ENCODE data around the gene ATP2C2.

DNA sequence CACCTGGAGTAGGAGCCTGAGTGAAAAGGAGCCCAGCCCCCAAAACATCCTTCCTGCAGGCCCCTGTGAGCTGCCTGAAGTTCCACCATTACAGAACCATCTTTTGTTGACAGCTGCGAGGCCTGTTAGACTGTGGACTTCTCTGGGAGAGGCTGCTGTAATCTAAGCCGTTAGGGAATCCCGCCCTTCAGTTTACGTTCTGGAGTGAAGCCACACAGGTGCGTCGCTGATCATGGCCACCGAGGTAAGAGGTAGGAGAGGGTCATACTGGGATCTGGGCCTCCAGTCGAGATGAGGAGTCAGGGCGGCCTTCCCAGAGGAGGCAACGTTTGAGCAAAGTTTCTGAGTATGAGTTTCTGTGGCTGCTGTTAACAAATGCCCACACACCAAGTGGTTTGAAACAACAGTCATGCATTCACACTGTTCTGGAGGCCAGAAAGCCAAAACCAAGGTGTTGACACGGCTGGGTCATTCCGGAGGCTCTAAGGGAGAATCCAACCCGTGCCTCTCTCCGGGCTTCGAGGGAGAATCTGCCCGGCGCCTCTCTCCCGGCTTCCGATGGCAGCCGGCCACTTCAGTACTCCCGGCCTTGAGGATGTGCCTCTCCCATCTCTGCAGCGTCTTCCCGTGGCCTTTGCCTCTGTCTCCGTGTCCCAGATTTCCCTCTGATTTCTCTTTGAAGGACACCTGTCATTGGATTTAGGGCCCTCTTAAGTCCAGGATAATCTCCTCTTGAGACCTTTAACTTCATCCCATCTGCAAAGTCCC lies 26.6 kb upstream of the ATP2C2 start:
- TF ChIP-seq EZH2 (IDR thresholded peaks at IDR 0.05; ENCODE audit: borderline replicate concordance, low read depth, low read length, severe bottlenecking), result no peak
- TF ChIP-seq, protein P1, sequence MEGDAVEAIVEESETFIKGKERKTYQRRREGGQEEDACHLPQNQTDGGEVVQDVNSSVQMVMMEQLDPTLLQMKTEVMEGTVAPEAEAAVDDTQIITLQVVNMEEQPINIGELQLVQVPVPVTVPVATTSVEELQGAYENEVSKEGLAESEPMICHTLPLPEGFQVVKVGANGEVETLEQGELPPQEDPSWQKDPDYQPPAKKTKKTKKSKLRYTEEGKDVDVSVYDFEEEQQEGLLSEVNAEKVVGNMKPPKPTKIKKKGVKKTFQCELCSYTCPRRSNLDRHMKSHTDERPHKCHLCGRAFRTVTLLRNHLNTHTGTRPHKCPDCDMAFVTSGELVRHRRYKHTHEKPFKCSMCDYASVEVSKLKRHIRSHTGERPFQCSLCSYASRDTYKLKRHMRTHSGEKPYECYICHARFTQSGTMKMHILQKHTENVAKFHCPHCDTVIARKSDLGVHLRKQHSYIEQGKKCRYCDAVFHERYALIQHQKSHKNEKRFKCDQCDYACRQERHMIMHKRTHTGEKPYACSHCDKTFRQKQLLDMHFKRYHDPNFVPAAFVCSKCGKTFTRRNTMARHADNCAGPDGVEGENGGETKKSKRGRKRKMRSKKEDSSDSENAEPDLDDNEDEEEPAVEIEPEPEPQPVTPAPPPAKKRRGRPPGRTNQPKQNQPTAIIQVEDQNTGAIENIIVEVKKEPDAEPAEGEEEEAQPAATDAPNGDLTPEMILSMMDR (IDR thresholded peaks at IDR 0.05; ENCODE audit: borderline replicate concordance, extremely low read depth, low read length, poor library complexity, severe bottlenecking), result no peak
